COR-L47 (cell line): Measurements from ENCODE around the gene PRPF39.
A peak's percentile ranks its signal among the peaks of the same experiment; 100 is the strongest.

ENCODE experiments used
- DNase-seq: peaks from one replicate; lab custom pipeline; 2025; lab: John Stamatoyannopoulos, UW

The PRPF39 gene

GRCh38 chr14:45082420-45082819, 1.5 kb upstream of the PRPF39 start:
- DNase-seq = no peak

DNA sequence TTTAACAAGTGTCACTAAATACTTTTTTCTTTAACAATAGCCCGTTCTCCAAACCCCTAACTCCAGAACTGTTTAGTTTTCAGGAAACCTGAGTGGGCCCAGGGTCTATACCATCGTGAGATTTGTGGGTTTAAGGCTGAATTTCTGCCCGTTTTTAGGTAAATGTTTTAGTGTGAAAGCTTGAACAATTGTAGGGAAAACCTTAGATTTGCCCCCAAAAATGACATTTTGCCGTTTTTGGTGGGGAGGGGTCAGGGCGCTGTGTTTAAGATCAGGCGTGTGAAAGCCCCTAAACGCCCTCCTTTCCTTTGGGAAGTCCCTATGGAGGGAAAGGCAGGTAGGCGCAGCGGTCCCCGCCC, 320 bp upstream of the PRPF39 start:
- no peak for DNase-seq

- DNase-seq = no peak
Observed at GRCh38 chr14:45084946-45085346, 1.0 kb downstream of the PRPF39 start.

DNA sequence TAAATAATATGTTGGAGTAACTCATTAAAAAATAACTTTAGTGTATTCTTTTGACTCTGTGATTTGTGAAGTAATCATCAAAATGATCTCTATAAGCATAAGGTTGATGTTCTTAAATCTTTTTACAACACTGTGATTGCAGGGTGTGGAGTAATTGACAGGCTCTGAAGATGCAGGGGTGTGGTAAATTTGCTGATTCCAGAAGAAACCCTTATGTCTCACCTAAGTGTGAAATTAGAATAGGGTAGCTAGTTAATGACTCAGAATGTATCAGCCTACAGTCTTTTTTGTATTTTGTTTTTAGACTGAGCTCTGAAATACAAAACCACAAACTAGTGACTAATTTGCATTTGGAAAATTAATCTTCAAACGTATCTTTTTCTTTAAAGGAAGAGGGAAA, 5.9 kb downstream of the PRPF39 start:
- no peak for DNase-seq

GRCh38 chr14:45091710-45092109, 7.8 kb downstream of the PRPF39 start:
- DNase-seq = no peak

- no peak for DNase-seq
Observed at GRCh38 chr14:45094275-45094674, 10.4 kb downstream of the PRPF39 start.

DNA sequence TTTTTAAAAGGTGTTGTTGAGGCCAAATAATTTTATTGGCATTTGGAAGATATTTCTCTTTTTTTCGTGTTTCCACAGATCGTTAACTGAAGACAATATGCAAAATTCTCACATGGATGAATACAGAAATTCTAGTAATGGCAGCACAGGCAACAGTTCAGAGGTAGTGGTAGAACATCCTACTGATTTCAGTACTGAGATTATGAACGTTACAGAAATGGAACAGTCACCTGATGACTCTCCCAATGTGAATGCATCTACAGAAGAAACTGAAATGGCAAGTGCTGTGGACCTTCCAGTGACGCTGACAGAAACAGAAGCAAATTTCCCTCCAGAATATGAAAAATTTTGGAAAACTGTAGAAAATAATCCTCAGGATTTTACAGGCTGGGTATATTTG, 11.2 kb downstream of the PRPF39 start:
- DNase-seq = no peak

DNA sequence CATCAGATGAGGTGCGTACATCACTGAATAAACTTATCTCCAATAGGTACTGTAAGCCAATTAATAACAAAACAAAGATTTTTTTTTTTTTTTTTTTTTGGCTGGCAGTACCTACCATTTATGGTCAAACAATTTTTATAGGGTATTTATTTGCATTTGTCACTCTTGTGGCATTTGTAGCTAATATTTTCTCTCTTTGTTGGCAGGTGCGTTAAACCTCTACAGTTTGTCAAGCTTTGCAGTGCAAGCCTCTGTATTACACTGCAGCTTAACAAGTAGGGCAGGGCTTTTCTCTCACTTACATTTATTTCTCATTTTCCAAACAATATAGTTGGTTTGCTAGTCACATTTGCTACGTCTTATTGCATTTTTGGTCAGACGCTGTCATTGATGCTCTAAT, 12.3 kb downstream of the PRPF39 start:
- DNase-seq = no peak

DNA sequence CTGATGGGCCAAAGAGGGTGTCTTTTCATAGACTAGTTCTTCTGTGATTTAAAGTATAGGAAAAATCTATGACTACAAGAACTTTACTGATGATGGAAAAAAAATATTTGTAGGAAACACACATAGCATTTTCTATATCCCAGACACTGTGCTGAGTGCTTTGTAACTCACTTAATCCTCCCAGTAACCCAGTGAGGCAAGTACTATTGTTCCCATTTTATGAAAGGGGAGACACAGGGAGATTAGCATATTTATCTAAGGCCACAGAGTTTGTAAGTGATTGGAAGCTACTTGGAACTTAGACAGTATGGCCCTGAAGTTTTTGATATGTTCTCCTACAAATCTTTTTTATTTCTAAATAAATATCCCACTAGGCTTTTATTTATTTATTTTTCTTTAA, 19.9 kb downstream of the PRPF39 start:
- DNase-seq = no peak

- no peak for DNase-seq
Observed at GRCh38 chr14:45104561-45104960, 20.6 kb downstream of the PRPF39 start.

GRCh38 chr14:45112896-45113781, 29.2 kb downstream of the PRPF39 start:
- no peak for DNase-seq

- DNase-seq = no peak
Observed at GRCh38 chr14:45114327-45114726, 30.4 kb downstream of the PRPF39 start.

- DNase-seq = no peak
Observed at GRCh38 chr14:45118594-45118993, 34.7 kb downstream of the PRPF39 start.

- no peak for DNase-seq
Observed at GRCh38 chr14:45120096-45120495, 36.2 kb downstream of the PRPF39 start.

- DNase-seq = no peak
Observed at GRCh38 chr14:45123271-45123670, 39.4 kb downstream of the PRPF39 start.

DNA sequence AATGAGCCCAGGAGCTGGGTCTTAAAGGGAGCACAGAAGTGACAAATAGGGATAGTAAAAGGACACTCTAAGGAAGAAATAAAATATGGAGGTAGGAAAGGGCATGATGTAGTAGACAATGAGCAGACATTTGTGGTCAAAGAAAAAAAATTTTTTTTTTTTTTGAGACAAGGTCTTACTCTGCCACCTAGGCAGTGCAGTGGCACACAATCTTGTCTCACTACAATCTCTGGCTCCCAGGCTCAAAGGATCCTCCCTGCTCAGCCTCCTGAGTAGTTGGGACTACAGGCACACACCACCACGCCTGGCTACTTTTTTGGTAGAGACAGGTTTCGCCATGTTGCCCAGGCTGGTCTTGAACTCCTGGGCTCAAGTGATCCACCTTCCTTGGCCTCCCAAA, 41.8 kb downstream of the PRPF39 start:
- no peak for DNase-seq

DNA sequence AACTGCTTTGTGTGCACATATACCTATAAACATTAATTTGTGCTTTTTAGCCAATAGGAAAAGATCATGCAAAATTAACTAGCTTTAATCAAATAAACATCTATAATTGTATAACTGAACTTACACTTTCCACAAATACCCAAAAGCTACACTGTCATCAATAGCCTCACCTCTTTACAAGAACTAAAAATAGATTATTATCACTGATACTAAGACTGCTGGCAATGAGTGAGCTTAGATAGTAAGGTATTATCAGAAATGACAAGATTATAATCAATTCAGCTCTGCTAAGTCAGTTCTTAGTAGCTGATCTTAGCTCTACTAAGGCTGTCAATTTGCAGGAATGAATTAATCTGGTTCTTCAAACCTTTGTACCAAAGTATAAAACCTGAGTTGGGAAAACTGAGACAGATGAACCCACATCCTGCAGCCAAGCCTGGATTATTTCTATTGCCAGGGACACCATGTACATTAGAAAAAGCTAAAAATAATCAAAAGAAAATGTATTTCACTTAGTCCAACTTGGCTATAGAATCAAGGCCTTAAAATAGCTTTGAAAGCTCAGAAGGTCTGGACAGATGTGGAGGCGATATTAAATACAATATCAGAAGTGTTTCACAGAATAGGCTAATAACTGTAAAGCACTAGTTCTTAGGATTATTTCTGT, 45.2 kb downstream of the PRPF39 start:
- DNase-seq = no peak

- DNase-seq = no peak
Observed at GRCh38 chr14:45133683-45134050, 49.8 kb downstream of the PRPF39 start.

DNA sequence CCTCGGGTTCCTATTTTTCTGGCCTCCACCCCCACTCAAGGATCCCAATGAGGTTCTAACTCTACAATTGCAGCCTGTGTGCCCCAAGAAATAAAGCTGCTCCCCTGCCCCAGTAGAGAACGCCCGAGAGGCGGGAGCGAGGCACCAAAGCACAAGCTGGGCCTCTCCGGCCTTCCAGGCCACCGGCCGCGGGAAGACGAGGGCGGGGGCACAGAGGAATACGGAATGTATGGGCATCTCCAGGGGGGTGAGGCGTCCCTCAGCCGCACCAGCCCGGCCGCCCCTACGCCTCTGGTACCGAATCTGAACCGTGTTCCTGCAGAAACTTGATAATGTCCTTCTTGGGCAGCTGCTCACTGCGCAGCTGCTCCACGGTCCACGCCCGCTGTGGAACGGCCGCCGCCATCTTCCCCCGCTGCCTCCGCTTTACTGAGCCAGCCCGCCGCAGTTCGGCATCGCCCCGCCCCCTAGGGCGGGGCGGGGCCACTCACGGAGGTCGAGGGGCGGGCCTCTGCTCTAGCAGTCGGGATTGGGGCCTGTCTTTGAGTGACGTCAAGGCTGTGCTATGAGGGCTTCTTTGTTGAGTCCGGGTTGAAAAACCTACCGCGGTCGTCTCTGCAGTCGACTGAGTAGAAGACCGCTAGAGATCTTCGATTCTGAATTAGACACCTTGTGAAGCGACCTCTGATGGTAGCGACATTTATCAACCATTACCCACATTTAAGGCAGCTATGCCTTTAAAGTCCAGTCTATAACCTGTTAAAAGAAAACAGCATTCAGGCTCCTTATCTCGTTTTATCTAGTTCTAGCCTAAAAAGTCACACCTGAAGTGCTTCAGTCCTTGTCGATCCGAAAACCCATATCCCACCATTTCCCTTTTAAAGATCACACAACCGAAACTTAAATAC, 50.4 kb downstream of the PRPF39 start, which contains the start of gene FKBP3:
FKBP3 (minus strand) TSS at position 431 of the 908 bp plus-strand sequence; CDS start at position 406, 25 bp downstream.
- DNase-seq = peak; percentile 98

- DNase-seq = no peak
Observed at GRCh38 chr14:45135156-45135555, 51.2 kb downstream of the PRPF39 start.

- peak; percentile 97 for DNase-seq
Observed at GRCh38 chr14:45135659-45136395, 51.9 kb downstream of the PRPF39 start, which contains the start of gene FANCM. FANCM (plus strand) TSS chr14:45135930; CDS start chr14:45136032, 102 bp downstream.

DNA sequence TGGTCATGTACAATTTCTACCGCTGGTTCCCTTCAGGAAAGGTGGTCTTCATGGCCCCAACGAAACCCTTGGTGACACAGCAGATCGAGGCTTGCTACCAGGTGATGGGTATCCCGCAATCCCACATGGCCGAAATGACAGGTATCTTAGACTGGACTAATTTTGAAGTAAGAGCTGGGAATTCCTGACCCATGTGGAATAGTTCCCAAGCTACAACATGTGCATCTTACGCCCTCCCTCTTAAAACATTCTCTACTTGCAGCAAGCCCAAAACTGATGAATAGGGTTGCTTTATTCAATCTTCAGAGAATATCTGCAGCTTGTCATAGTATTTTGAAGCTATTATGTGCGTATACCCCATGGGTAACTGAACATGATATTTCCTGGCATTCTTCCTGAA, 52.5 kb downstream of the PRPF39 start:
- no peak for DNase-seq
